HG02981 (cell line): Measurements from ENCODE around the gene PPP1R1C.

Source experiments
- ATAC-seq: cut with Tn5 transposase; IDR thresholded peaks from one replicate; pipeline ENCODE4 v1.9.1; 2021; ENCODE audit warnings: mild to moderate bottlenecking, moderate library complexity; ENCODE audit not compliant: unreplicated experiment

PPP1R1C gene

DNA sequence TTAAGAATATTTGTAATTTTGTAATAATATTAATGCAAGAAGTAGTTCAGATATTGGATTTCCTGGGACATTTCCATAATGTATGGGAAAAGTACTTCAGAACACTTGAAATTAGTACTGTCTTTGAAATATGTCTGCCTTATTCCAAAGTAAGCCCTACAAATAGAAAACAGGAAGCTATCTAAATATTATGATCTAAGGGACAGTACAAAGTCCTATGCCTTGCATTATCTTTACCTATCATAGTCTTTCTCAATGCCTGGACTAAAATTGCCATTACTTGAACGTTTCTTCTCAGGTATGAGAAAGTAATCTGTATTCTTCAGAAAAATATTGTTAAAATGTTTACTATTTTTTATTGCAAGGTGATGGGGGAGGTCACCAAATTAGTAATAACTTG lies 113.0 kb downstream of the PPP1R1C start:
- no peak for ATAC-seq

DNA sequence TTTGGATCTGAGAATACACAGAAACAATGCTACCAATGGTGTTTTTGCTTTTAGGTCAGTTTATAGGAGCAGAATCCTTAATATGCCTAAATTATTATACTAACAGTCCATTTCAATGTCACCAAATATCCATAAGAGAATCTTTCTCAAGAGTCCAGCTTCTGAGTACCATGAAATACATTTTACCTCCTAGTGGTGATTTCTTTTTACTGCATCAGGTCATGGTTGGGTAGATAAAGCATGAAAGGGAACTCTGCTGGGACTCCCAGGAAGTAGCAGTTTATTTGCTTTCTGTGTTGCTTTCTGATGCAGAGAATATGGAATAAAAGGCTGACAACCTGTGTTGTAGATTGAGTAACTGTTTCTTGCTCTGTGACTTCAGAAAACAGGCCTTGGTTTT lies 115.6 kb downstream of the PPP1R1C start:
- no peak for ATAC-seq

DNA sequence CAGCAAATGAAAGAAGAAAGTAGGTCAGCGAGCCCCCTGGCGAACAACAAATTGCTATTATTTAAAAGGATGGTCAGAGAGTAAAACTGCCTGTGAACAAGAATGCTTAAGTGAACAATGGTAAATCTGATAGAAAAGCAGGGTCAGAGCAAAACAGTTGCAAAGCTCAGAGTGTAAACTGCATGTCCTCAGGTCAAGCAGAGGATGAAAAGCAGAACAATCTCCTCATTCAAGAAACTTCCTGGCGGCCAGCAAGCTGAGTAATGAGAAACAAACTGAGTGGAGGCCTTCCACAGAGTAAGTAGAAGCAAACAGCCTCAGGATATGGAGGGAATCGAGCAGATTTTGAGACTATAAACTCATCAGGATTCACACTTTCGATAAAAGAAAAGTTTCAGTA lies 117.9 kb downstream of the PPP1R1C start:
- no peak for ATAC-seq

- no peak for ATAC-seq
Measured at GRCh38 chr2:182110347-182110746, 124.7 kb downstream of the PPP1R1C start.

DNA sequence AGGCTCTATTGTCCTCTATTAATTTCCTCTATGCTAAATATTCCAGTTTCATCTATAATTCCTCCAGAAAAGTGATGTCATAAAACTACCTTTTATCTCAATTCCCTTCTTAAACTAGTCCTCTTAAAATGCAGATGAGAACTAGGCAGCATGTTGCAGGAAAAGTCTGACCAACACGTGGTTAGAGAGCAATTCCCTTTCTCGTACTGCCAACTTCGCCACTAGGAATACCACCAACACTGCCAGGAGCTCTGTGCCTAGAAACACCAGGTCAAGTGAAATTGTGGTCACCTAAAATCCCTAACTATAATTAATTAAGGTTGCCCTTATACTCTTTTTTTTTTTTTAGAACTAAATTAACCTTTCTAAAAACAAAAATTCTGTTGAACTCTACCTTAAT lies 127.7 kb downstream of the PPP1R1C start:
- ATAC-seq: no peak

DNA sequence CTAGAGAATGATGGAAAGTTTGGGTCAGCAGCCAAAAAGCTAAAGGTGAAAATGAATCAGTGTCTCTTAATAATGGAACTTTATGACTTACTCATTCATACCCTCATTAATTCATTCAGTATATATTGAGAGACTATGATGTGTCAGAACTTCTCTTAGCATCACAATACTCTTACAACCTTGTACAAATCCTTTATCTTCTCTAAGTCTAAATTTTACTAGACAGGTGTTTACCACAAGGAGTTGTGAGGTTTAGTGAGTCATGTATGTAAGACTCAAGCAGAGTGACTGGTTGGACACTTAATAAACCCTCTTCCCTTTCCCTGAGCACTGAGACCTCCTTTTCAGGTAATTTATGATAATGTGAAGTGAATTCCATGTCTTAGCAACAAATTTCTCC lies 129.6 kb downstream of the PPP1R1C start:
- ATAC-seq: no peak

DNA sequence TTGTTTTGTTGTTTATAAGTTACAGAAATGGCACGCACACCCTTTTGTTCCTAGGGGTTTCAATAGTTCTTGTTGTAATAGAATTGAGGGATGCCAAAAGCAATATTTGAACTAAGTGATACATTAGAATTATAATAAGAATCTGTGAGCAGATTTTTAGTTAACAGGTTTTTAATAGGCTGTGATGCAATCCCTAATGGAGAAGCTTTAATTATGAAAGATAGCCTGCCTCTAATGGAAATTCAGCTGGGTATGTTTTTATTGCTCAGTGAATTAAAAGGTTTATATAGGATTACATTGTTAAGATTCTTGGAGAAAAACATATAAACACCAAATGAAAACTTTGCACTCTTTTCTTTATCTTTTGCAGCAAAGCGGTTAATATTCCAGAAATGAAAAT lies 131.1 kb downstream of the PPP1R1C start:
- no peak for ATAC-seq

DNA sequence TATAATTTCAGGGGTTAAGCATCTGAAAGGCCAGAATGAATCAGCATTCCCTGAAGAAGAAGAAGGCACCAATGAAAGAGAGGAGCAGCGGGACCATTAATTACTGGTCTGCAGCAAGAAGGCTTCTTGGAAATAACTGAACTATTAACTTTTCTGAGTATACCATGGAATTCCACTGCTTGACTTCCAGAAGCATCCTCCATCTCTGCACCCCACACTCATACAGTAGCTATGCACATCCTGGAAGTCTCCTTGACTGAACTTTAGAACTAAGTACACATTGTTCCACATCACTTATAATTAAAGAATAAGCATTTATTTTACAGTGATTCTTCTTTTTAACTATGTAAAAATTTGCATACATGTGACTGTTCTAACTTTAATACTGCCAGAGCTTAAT lies 131.5 kb downstream of the PPP1R1C start:
- ATAC-seq: no peak

- no peak for ATAC-seq
Measured at GRCh38 chr2:182128821-182129707, 143.4 kb downstream of the PPP1R1C start.

DNA sequence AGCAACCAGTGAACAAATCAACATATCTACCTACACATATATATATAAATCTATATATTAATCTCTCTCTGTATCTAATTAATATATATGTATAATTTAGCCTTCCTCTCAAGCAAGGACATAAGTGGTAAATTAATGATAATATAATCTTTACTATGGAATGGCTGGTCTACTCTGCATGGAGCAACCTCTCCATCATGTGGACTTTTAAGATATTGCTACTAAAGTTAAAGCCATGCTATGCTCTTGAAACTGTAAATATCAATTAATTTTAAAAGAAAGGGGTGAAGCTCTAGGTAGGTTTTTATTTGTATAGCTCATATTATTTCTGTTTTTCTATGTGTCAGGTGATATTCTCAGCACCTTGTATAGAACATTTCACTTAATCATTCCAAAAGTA lies 147.0 kb downstream of the PPP1R1C start:
- no peak for ATAC-seq

GRCh38 chr2:182133195-182133891 lies 147.7 kb downstream of the PPP1R1C start:
- ATAC-seq: no peak

- ATAC-seq: no peak
Measured at GRCh38 chr2:182134201-182134600, 148.5 kb downstream of the PPP1R1C start.

DNA sequence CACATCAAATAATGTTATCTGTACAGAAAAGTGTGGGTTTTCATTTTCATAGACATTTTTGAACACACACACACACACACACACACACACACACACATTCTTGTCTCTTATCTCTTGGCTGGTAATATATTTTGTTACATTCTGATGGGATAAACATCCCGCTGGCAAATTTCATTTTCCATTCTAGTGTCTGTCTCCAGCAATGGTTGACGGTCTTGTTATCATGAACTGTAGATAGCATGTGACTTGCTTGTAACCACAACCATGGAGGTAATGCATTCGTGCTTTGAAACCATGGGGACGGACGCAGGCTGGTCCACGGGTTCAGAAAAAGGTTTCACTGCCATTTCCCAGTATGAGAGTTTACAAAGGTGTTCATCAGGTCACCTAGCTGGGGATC lies 156.4 kb downstream of the PPP1R1C start:
- ATAC-seq: no peak

DNA sequence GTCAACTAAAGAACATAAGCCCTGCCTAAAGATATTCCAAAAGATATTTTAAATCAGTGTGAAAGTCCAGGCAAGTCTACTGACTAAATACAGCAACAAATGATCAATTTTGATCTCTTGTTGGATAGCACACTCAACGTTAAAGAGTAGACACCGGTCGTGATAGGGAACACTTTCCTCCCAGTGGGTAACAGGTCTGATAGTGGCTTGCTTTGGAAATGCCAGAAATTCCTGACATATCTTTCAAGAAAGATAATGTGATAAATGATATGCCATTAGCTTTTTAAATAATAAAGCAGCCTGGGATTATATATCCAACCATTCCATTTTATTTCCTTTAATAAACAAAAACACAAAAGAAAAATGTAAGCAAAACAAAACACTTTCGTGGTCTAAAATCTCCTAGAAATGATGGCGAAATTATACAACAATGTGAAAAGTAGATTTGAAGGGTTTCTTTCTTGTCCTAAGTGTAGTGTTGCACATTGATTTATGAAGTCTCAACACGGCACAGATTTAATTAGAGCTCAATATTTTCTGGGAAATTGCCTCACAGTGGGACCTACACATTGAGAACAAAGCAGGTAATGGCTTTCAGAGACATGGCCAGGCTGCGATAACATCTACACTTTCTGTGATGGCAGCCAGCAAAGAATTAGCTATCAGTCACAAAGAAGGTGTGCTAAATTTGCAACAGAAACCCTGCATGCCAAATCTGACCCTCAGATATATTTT lies 158.6 kb downstream of the PPP1R1C start:
- ATAC-seq: no peak

DNA sequence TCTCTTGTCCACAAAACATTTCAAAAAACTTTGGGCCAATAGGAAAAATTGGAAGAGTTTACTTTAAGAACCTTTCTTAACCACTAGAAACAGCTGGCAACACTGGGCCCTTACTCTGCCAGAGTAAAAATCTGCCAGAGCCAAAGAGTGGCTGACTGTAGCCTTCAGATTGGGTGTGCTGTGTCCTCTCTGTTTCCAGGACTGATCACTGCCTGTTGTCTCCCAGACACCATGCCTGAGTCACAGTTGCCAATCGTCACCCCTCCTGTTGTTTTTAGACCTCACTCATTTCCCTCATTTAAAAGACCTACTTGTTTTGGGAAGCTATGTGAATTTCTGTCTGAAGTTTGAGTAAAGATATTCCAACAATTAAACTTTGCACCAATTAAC lies 159.1 kb downstream of the PPP1R1C start:
- no peak for ATAC-seq

- no peak for ATAC-seq
Measured at GRCh38 chr2:182148344-182148743, 162.7 kb downstream of the PPP1R1C start.

DNA sequence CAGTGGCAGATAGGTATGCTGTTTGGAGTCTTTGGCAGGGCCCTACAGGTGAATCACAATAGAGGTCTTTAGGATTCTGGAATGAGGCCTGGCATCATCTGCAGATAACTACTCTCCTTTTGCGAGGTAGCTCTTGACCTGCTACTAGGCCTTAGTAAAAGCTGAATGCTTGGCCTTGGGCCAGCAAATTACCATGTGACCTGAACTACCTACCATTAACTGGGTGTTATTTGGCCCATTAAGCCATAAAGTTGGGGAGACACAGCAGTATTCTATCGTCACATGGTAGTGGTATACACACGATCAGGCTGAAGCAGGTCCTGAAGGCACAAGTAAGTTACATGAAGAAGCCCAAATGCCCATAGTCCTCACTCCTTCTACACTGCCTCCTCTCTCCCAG lies 178.2 kb downstream of the PPP1R1C start:
- no peak for ATAC-seq

DNA sequence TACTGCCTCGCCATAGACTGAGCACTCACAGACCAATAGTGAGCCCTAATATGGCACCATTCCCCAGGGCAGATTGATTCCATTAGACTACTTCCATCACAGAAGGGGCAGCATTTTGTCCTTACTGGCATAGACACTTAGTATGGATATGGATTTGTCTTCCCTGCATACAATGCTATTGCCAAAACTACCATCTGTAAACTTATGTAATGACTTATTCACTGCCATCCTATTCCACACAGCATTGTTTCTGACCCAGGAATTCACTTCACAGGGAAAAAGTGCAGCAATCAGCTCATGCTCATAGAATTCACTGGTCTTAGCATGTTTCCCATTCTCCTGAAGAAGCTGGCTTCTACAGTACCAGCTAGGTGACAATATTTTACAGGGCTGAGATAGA lies 179.0 kb downstream of the PPP1R1C start:
- ATAC-seq: no peak

GRCh38 chr2:182165202-182165601 lies 179.5 kb downstream of the PPP1R1C start:
- no peak for ATAC-seq

GRCh38 chr2:182166406-182166805 lies 180.8 kb downstream of the PPP1R1C start:
- no peak for ATAC-seq

DNA sequence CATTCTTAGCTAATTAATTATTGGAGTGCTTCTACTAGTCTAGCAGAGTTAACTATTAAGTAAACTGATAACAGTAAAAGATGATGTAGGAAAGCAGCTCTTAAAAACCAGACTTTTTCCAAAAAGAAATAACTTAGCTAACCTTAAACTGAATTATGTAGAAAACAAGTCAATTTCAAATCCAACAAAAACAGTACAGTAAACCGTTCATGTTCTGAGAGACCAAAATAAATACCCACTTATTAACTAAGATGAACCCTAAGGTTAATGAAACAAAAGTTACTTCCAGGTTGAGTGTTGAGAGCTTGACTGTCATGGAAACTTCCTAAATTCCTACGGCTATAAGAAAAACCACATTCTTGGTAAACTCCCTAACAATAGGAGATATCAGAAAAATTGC lies 181.2 kb downstream of the PPP1R1C start:
- ATAC-seq: no peak
